GM23248 (cell line): ENCODE measurements around the gene HSPB7.
"Not testable (repeated sequence)": the region's sequence is repeated elsewhere in the genome, so short reads cannot be mapped to it uniquely, and the experiment has no call there.

Experiments
- EZH2 ChIP-seq: fragments of 200-600 bp; sonication (generic); IDR thresholded peaks from 2 replicates; pipeline ENCODE4 v1.6.1; 2018; ENCODE audit warnings: antibody characterized with exemption, mild to moderate bottlenecking; ENCODE audit not compliant: insufficient read depth, poor library complexity, severe bottlenecking
- EZH2phosphoT487 ChIP-seq: fragments of 200-600 bp; sonication (generic); IDR thresholded peaks from 2 replicates; pipeline ENCODE4 v1.6.1; 2018; ENCODE audit warnings: antibody characterized with exemption, moderate library complexity, mild to moderate bottlenecking, low read depth; ENCODE audit not compliant: insufficient read depth

DNA sequence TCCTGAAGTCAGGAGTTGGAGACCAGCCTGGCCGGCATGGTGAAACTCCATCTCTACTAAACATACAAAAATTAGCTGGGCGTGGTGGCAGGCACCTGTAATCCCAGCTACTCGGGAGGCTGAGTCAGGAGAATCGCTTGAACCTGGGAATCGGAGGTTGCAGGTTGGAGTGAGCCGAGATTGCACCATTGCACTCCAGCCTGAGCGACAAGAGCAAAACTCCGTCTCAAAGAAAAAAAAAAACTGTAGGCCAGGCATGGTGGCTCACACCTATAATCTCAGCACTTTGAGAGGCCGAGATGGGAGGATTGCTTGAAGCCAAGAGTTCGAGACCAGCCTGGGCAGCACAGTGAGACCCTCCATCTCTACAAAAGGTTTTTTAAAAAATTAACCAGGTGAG lies 16.6 kb downstream of the HSPB7 start:
- TF ChIP-seq EZH2, EZH2phosphoT487: not testable (repeated sequence)
